Measurements from ENCODE around the gene RAD51.

Gene RAD51

GRCh38 chr15:40749151-40749630, 54.2 kb downstream of the RAD51 start:
- DNase-seq (ENCODE audit: low read depth), result no peak
- no peak overlapping the region for H3K4me3 ChIP-seq (ENCODE audit: low read length)
- no peak for TF ChIP-seq CTCF (IDR thresholded peaks at IDR 0.05; ENCODE audit: insufficient read depth, low read depth, low read length, missing control alignments)

GRCh38 chr15:40750885-40751284, 55.9 kb downstream of the RAD51 start:
- no peak for TF ChIP-seq CTCF (IDR thresholded peaks at IDR 0.05; ENCODE audit: insufficient read depth, low read depth, low read length, missing control alignments)
- H3K4me3 ChIP-seq (ENCODE audit: low read length), result no peak overlapping the region
- DNase-seq (ENCODE audit: low read depth), result no peak

DNA sequence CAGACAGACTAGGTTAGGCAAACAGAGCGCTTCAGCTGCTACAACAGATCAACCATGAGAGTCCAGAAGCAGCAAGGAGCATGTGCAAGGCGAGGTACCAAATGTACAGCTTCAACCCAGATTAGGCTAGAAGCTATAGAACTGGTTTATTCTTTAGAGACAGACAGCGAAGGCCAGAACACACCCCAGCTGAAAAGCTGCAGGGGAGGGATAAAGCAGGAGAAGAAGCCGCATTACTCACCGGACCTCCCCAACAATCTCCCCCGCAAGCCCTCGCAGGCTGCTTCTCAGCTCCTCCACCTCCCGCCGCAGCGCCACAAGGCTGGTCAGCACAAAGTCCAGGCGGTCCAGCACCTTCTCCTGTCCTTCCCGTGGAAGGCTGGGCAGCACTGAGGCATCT, 56.8 kb downstream of the RAD51 start:
- no peak for DNase-seq (ENCODE audit: low read depth)
- no peak overlapping the region for H3K4me3 ChIP-seq (ENCODE audit: low read length)
- TF ChIP-seq CTCF (IDR thresholded peaks at IDR 0.05; ENCODE audit: insufficient read depth, low read depth, low read length, missing control alignments), result no peak

- peak overlapping the region; percentile 82 for H3K4me3 ChIP-seq (ENCODE audit: low read length)
- peak; percentile 57 for DNase-seq (ENCODE audit: low read depth)
- no peak for TF ChIP-seq CTCF (IDR thresholded peaks at IDR 0.05; ENCODE audit: insufficient read depth, low read depth, low read length, missing control alignments)
These were observed 59.6 kb downstream of the RAD51 start for GRCh38 chr15:40754574-40754882.

DNA sequence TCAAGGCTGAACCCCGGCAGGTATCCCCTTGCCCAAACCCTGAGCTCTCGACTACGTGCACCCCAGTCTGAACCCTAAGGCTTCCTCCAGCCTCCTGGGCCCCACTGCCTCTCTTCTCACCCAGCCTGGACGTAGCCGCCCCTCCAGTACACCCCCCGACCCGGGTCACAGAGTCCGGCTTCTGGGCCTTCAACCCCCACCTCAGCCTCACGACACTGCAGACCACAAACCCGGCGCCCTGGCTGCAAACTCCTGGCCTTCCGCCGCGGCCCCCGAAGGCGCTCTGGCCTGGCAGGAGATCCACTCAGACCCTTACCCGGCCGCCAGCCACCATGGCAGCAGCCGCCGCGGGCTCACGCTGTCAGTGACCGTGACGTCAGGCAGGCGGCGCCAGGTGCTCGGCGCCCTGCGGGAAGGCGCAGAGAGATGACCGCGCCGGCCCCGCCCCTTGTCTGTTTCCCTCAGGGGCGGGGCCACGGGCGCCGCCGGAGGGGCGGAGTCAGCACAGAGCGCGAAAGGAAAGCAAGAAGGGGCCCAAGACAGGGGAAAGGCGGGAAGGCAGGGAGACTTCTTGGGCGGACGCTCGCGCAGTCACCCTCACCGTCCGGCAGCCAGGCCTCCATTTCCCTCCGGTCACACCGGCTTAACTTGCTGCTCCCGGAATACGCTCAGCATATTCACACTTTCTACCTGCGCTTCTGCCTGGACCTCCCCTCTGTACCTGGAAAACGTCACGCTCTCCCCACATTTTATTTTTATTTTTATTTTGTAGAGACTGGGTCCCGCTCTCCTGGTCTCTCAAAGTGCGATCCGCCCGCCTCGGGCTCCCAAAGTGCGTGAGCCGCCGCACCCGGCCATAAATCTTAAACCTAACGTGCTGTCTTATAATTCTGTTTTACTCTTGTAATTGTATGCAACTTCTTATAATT, 60.2 kb downstream of the RAD51 start, which contains the start of gene RMDN3:
RMDN3 (minus strand) TSS at position 372 of the 929 bp plus-strand sequence. CDS start 471 bp downstream, outside the sequence.
- peak; percentile 93 for DNase-seq (ENCODE audit: low read depth)
- peak within 1 kb of the TSS; percentile 82 for H3K4me3 ChIP-seq (ENCODE audit: low read length)
- TF ChIP-seq CTCF (IDR thresholded peaks at IDR 0.05; ENCODE audit: insufficient read depth, low read depth, low read length, missing control alignments), result no peak

DNA sequence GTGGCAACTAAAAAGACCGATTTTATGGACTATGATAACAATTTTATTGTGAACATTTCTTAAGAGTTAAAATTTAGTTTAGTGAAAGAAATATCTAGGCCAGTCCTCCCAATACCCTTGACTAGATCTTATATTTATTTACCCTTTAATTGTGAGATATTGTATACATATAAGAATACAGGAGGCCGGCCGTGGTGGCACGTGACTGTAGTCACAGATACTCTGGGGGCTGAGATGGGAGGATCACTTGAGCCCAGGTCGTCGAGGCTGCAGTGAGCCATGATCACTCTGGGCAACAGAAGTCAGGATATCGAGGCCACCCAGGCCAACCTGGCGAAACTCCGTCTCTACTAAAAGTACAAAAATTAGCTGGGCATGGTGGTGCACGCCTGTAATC, 60.8 kb downstream of the RAD51 start:
- peak overlapping the region; percentile 82 for H3K4me3 ChIP-seq (ENCODE audit: low read length)
- no peak for TF ChIP-seq CTCF (IDR thresholded peaks at IDR 0.05; ENCODE audit: insufficient read depth, low read depth, low read length, missing control alignments)
- DNase-seq (ENCODE audit: low read depth), result no peak

Measured in epithelial cell of esophagus (primary cell).